Hematopoietic multipotent progenitor cell treated with erythropoietin and hydrocortisone succinate and interleukin-3 and kit ligand, for 6 days (in vitro differentiated cells): ENCODE results near the gene TENT4B.

Experiments
- DNase-seq: peaks from one replicate; pipeline ENCODE4 v3.0.0-alpha.2; 2015

The TENT4B gene

DNA sequence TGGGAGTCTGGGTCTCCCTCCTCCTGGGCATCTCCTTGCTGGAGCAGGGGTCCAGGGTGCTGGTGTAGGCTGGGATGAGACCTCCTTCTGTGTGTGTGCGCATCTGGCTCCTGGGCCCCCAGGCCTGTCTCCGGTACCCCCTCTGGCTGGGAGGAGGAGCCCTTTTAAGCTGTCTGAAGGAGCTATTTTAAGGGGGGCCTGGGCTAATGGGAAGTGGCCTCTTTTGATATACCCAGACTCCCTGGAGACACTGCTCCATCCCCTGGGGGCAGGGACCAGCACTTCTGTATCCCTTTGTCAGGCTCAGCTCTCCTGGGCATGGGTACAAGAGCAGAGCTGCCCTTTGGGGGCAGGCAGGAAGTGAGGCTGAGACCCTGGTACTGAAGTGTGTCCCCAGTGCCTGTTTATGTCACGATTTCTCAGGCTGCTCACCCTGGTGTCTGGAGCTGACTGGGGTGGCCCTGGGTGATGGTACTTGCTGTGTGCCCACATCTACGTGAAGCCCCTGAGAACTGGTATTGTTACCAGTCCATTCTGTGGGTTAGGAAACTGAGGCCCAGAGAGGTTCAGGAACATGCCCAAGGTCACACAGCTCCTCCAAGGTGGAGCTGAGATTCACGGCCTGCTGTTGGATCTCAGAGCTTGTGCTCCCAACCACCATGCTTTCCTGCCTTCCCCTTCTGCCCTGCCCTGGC, 119.7 kb downstream of the TENT4B start:
- no peak for DNase-seq

DNA sequence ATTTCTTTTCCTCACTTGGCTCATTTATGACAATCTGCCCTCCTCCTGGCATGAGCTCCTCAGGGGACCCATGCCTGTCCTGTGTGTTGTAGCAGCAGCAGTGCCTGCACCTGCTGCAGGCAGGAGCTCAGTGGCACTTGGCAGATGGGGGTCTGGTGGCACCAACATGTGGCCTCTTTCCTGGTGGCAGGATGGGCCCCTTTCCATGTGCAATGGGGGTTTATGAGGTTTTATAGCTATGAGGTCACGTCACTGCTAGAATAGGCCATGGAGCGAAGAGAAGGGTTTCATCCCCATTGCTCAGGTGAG, 120.2 kb downstream of the TENT4B start:
- DNase-seq = no peak

DNA sequence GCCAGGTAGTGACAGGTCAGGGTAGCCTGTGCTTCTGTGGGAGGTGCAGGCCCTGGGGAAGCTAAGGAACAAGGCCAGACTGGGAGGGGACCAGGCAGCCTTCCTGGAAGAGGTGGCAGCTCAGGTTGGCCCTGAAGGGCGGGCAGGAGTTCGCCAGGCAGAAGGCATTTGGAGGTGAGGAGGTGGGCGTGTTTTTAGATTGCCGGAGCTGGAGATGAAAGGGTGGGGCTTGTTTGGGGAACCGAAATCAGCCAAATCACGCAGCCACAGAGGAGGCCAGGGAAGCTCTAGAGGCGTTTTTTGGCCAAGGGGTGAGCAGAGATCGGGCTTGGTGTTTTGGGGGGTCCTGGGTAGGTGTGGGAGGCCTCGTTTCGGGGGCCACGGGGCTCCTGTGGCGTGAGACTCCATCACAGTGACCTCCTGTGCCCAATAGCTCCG, 120.8 kb downstream of the TENT4B start:
- peak; percentile 89 for DNase-seq

DNA sequence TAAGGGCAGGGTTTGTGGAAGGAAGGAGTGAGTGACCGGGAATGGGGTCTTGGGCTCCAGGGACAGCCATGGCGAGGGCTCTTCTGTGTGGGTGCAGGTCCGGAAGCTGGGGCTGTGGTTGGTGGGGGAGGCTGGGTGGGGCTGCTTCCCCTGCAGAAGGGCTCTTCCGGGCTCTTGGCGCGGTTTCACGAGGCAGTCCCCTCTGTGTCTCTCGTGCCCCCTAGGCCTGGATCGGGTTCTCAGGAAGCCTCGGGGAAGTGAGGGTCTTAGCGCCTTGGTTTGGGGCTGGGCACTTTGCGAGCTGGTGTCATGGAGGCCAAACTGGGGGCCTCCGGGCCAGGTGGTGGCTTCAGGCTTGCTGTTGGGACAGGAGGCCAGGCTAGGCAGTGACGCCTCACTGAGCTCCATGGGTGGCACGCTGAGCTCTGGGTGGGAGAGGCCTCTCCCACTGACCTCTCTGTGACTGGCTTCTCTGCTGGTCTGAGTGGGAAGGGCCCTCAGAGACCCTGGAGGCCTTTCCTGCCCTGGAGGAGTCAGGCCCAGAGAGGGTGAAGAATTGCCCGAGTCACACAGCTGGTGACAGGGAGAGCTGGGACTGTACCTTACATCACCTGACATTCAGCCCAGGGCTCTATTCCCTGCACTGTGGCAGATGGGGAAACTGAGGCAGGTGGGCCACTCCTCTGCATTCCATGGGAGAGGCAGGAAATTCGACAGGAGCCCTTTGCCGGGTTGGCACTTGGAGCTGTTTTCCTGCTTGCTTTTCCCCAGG, 121.4 kb downstream of the TENT4B start:
- DNase-seq = peak; percentile 75

DNA sequence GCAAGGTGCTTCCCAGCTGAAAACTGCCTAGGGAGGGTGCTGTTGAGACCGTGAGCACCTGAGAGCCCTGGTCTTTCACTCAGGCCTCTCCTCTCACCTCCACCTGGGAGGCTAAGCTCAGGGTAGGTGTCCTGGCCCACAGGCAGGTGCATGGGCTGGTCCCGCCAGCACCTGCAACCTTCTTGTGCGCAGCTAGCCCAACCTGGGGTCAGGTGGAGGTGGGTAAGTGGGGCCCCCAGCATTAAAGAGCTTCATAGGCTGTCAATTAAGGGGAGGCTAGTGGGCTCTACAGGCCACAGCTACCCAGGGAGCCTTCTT, 122.0 kb downstream of the TENT4B start:
- DNase-seq = no peak

DNA sequence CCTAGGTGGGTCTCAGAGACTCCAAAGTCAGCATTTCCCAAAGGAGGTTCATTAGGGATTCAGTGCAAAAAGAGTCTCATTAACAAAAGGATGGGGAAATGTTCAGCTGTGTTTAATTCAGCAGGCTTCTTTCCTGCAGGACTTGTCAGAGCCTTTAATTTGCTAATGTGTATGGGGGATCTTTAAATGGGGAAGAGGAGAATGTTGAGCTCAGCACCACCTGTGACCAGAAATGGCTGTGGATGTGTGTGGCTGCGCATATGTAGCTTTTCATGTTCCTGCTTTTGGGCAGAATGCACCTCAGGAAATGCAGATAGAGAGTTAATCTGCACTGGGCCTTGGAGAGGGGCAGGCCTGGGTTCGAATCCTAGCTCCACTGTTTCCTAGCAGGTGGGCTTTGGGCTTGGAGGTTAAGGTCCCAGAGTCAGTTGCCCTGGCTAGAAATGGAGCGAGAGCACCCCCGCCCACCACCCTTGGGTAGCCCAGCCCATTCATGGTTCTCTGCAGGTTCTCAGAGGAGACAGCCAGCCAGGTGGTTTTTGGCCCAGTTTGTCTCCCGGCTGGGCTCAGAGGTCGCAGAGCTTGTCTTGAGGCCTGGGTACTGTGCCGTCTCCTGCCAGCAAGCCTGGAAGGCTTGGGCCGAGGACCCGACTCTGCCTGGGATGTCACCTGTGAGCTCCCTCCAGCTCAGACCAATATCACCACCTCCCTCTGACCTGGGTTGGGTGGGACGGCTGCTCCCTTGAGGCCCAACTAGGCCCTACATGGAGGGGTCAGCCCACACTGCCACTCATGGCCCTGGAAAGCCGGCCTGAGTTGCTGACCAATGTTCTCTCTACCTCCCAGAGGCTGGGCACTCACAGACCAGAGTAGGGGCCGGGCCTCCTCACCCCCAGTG, 122.6 kb downstream of the TENT4B start:
- no peak for DNase-seq

DNA sequence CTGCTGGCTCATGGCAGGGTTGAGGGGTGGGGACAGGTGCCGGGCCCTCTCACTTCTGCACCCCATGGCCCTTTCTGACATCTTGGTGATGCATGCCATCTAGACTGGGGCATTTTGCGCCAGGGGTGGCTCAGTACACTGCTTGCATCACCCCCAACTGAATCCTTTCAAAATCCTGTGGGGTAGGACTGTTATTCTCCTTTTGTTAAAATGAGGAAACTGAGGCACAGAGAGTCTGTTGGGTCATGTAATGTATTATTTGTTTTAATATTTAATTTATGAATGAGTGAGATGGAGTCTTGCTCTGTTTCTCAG, 123.2 kb downstream of the TENT4B start:
- no peak for DNase-seq

DNA sequence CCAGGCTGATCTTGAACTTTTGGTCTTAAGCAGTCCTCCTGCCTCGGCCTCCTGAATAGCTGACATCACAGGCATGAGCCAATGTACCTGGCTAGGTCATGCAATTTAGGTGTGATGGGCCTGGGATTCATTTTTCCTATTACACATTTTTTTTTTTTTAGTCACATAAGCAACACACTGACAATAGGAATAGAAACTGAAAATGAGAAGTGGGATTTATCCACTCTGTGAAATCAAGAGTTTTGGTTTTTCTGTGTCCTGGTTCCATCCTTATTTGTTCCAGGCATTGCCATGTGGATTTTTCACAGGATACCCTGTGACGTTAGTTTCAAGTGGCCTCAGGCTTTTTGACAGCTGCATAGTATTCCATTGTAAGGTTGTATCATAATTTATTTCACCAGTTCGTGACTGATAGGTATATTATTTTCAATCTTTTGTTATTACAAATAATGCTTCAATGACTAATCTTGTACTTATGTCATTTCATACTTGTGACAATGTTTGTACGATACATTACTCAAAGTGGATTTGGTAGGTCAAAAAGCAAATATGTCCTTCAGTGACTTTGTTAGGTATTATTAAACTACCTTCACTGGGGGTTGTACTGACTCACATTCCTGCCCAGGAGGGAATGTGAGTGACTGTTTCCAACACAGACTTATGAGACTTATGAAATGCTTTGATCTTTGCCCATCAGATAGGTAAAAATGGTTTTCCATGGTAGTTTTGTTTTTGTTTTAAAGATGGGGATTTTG, 123.9 kb downstream of the TENT4B start:
- DNase-seq = no peak

DNA sequence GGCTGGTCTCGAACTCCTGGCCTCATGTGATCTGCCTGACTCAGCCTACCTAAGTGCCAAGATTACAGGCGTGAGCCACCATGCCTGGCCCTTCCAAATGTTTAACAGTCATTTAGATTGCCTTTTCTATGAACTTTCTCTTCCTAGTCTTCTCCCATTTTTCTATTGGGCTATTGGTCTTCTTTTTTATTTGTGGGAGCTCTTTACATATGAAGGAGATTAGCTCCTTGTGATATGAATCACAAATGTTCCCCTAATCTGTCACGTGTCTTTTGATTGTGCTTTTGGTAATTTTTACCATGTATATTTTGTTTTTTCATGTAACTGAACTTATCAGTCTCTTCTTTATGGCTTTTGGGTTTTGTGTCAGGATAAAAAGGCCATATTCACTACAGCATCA, 125.1 kb downstream of the TENT4B start:
- no peak for DNase-seq

DNA sequence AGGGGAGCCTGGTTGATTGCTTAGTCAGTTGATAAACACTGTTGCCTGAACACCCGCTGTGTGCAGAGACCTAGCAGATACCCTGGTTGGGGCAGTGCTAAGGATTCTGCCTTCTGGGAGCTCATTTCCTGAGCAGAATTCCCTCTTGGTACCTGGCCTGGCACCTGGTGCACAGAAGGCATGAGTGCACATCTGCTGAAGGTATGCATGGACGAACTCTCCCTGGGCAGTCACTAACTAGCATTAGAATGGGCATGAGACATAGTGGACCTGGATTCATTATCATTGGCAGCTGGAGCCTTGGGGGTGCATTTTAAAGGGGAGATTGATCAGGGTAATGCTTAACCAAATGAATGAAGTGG, 126.4 kb downstream of the TENT4B start:
- DNase-seq = no peak

DNA sequence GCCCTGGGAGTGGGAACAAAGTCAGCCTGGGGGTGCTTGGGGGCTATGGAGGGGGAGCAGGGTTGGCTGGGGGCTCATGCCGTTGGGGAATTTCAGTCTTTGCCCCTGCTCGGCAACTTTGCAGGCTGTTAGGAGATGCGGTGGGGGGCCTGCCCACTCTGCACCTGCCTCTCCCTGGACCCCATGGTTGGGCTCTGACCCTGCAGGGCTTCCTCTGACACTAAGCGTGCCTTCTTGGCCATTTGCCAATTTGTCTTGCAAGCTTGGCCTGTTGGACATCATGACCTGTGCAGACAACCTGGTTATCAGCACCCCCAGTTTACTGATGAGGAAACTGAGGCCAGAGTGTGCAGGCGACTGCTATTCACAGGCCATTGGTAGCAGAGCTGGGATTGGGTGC, 127.8 kb downstream of the TENT4B start:
- DNase-seq = peak; percentile 38
